ES-I3 (cell line): ENCODE data around the gene SNX14.
"Not testable (repeated sequence)": the region's sequence is repeated elsewhere in the genome, so short reads cannot be mapped to it uniquely, and the experiment has no call there.

Source experiments
- H3K36me3 ChIP-seq: 2 replicates; pipeline ENCODE4 v1.6.1; 2013; ENCODE audit warnings: mild to moderate bottlenecking, low read length, control low read depth, moderate library complexity; ENCODE audit not compliant: insufficient read depth
- H3K4me1 ChIP-seq: 2 replicates; pipeline ENCODE4 v1.6.1; 2013; ENCODE audit warnings: mild to moderate bottlenecking, control low read depth, low read length; ENCODE audit not compliant: insufficient read depth
- H3K9ac ChIP-seq: 2 replicates; pipeline ENCODE4 v1.6.1; 2013; ENCODE audit warnings: low read depth, mild to moderate bottlenecking, low read length, moderate library complexity
- H3K9me3 ChIP-seq: 2 replicates; pipeline ENCODE4 v1.6.1; 2013; ENCODE audit warnings: mild to moderate bottlenecking, low read length, moderate library complexity; ENCODE audit not compliant: control insufficient read depth, insufficient read depth

SNX14 gene, protein sequence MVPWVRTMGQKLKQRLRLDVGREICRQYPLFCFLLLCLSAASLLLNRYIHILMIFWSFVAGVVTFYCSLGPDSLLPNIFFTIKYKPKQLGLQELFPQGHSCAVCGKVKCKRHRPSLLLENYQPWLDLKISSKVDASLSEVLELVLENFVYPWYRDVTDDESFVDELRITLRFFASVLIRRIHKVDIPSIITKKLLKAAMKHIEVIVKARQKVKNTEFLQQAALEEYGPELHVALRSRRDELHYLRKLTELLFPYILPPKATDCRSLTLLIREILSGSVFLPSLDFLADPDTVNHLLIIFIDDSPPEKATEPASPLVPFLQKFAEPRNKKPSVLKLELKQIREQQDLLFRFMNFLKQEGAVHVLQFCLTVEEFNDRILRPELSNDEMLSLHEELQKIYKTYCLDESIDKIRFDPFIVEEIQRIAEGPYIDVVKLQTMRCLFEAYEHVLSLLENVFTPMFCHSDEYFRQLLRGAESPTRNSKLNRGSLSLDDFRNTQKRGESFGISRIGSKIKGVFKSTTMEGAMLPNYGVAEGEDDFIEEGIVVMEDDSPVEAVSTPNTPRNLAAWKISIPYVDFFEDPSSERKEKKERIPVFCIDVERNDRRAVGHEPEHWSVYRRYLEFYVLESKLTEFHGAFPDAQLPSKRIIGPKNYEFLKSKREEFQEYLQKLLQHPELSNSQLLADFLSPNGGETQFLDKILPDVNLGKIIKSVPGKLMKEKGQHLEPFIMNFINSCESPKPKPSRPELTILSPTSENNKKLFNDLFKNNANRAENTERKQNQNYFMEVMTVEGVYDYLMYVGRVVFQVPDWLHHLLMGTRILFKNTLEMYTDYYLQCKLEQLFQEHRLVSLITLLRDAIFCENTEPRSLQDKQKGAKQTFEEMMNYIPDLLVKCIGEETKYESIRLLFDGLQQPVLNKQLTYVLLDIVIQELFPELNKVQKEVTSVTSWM

GRCh38 chr6:85593438-85594196, at the start of gene SNX14:
Gene SNX14 (minus strand): TSS chr6:85593858. CDS start chr6:85593718, 140 bp downstream.
- H3K36me3 ChIP-seq: no peaks in the 10 kb centered on the region
- H3K4me1 ChIP-seq: no peaks in the 10 kb centered on the region
- H3K9me3 ChIP-seq: no peaks in the 10 kb centered on the region
- peak within 1 kb of the TSS; percentile 81 for H3K9ac ChIP-seq

DNA sequence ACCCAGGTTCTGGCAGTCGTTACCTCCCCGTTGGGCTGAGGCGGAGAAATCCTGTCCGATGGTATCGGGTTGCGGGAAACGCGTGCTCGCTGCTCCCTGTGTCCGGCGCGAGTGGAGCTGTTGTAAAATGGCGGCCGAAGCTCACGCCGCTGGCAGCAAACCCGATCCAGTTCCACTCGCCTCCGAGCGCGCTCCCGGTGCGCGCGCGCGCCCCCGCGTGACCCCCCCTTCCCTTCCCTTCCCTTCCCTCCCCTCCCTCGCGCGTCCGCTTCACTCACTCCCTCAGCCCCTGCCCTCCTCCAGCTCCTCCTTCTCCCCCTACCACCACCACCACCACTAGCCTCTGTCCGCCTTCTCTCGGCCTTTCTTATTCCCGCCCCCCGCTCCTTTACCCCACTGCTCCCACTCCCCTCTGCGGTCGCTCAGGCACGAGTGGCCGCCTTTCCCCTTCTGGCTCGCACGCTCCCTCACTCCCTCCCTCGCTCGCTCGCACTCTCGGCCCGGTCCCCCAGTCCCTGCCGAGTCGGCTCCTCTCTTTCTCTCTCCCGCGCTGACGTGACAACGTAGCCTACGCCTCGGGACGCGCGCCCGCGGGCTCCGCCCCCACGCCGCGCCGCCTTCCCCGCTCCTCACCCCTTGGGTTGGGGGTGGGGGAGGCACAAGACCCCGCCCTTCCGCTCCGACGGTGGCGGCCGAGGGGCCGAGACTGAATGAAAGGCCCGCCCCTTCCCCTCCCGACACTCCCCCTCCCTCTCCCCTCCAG, 49.3 kb upstream of the SNX14 start, which contains the start of gene SYNCRIP:
SYNCRIP (minus strand) TSS at position 113 of the 763 bp plus-strand sequence. CDS start 1,447 bp downstream, outside the sequence.
- peaks cover 20% of the 10 kb centered on the region for H3K4me1 ChIP-seq
- no peaks in the 10 kb centered on the region for H3K9me3 ChIP-seq
- H3K36me3 ChIP-seq: peaks cover 9% of the 10 kb centered on the region
- peak within 1 kb of the TSS; percentile 96 for H3K9ac ChIP-seq

- Histone ChIP-seq H3K4me1 (peaks cover 20% of the 10 kb centered on the region), H3K9me3 (no peaks in the 10 kb centered on the region), H3K36me3 (peaks cover 17% of the 10 kb centered on the region), H3K9ac (peak overlapping the region; percentile 96)
Observed at GRCh38 chr6:85641897-85642773, 48.5 kb upstream of the SNX14 start.

DNA sequence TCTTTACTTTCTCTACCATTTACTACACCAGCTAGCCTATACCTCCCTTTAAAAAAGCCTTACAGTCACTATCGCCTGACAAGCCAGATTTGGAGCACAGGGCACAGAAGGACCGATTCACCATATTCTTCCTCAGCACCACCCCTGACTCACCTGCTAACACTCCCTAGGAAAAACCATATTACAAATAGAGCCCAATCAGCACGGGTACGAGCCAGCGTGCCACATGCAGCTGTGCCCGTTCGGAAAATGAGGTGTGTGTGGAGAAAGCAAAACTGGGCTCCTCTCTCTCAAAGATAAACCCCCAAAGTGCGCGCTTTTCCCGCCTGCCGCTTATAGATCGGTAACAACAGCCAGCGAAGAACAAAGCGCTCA, 47.9 kb upstream of the SNX14 start:
- no peaks in the 10 kb centered on the region for H3K9me3 ChIP-seq
- peaks cover 23% of the 10 kb centered on the region for H3K36me3 ChIP-seq
- peaks cover 20% of the 10 kb centered on the region for H3K4me1 ChIP-seq
- peak overlapping the region; percentile 96 for H3K9ac ChIP-seq

DNA sequence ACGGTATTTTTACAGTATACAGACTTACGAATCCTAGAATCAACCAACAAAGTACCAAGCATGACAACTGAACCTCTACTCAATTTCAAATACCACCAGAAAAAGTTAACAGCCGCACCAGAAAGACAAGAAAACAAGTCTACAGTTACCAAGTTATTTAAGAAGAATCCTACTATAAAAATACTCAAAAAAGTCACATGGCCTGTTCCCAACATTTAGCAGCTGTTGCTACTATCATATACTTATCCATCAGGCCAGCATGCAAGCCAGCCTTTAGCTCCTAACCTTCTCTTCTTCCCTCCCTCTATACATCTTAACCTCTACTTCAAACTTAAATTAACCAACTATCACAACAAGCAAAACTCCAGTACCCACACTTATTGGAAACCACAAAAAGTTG, 47.2 kb upstream of the SNX14 start:
- H3K9ac ChIP-seq: peak overlapping the region; percentile 96
- peaks cover 20% of the 10 kb centered on the region for H3K4me1 ChIP-seq
- H3K9me3 ChIP-seq: no peaks in the 10 kb centered on the region
- peaks cover 23% of the 10 kb centered on the region for H3K36me3 ChIP-seq

DNA sequence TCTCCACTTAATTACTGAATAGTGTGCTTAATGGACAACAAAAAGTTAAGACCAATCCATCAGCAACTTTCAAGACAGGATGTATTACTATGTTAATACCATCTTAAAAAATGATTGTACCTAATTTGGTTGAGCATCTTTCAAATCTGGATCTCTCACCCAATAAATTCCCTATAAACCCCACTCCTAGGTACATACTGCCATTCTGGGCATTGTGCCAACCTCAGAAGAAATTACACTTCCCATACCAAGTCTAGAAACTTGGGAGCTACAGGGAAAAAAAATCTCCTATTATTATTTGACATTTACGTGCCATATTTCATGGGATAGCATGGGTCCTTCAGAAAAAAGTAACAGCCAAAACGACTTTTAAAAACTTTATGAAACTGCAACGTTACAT, 43.9 kb upstream of the SNX14 start:
- H3K9ac ChIP-seq: no peak overlapping the region
- no peaks in the 10 kb centered on the region for H3K9me3 ChIP-seq
- H3K4me1 ChIP-seq: peaks cover 16% of the 10 kb centered on the region
- peaks cover 39% of the 10 kb centered on the region for H3K36me3 ChIP-seq

GRCh38 chr6:85632164-85632942, 38.7 kb upstream of the SNX14 start:
- H3K9ac ChIP-seq: no peak overlapping the region

DNA sequence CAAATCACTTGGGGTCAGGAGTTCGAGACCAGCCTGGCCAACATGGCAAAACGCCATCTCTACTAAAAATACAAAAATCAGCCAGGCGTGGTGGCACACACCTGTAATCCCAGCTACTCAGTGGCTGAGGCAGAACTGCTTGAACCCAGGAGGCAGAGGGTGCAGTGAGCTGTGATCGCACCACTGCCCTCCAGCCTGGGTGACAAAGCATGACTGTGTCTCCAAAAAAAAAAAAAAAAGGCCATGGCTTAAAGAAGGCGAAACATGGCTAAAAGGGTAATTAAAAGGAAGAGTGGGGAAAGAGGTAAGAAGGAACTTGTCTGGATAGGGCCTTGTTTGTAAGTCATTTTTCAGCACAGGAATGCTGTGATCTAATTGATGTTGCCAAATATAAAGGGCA, 37.5 kb upstream of the SNX14 start:
- H3K36me3 ChIP-seq: peaks cover 23% of the 10 kb centered on the region
- H3K9ac ChIP-seq, H3K9me3 ChIP-seq, H3K4me1 ChIP-seq: not testable (repeated sequence)

More at GRCh38 chr6:85632164-85632942, 38.7 kb upstream of the SNX14 start:
- Histone ChIP-seq H3K36me3 (peaks cover 31% of the 10 kb centered on the region), H3K9me3 (no peaks in the 10 kb centered on the region), H3K4me1 (peaks cover 8% of the 10 kb centered on the region)

- Histone ChIP-seq H3K9ac (no peak overlapping the region), H3K36me3 (peaks cover 9% of the 10 kb centered on the region), H3K4me1 (peaks cover 8% of the 10 kb centered on the region)
Observed at GRCh38 chr6:85628353-85628752, 34.7 kb upstream of the SNX14 start.

DNA sequence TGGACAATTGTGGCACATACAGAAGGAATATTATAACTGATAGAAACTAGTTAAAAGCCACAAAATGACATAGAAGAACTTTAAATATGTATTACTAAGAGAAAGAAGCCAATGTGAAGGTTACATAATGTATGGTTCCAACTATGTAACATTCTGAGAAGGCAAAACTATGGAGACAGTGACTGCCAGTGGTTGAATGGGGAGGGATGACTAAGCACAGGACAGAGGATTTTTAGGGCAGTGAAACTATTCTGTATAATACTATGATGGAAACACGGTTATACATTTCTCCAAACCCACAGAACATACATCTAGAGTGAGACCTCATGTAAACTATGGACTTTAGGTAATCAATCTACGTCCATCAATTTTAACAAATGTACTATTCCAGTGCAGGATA, 26.6 kb upstream of the SNX14 start:
- Histone ChIP-seq H3K36me3 (peaks cover 50% of the 10 kb centered on the region), H3K9ac (no peak overlapping the region), H3K9me3 (no peaks in the 10 kb centered on the region), H3K4me1 (no peaks in the 10 kb centered on the region)

More at GRCh38 chr6:85628353-85628752, 34.7 kb upstream of the SNX14 start:
- no peaks in the 10 kb centered on the region for H3K9me3 ChIP-seq

- Histone ChIP-seq H3K9me3 (no peaks in the 10 kb centered on the region), H3K4me1 (no peaks in the 10 kb centered on the region), H3K9ac (no peak overlapping the region), H3K36me3 (peaks cover 53% of the 10 kb centered on the region)
Observed at GRCh38 chr6:85614780-85615179, 21.1 kb upstream of the SNX14 start.
